ENCODE measurements around the gene MAP3K8. TPM values are rescaled to one million over a fixed set of nuclear protein-coding genes. Genes with fewer than 3 reads are reported as not detected.

MAP3K8 gene
- polyA plus RNA-seq, 3 donors: 54.5 to 206 (median 59.2) TPM

- H2AFZ ChIP-seq (ENCODE audit: insufficient read depth, low read depth, low read length, poor library complexity, severe bottlenecking): no peak overlapping the region
- no peak overlapping the region for H3K27ac ChIP-seq (ENCODE audit: low read depth in 1 of 2, low read length in 2 of 2)
- no peak for DNase-seq
- H3K4me2 ChIP-seq (replicated peaks; ENCODE audit: extremely low read depth, low read length, poor library complexity, severe bottlenecking): no peak overlapping the region
- H3K4me3 Mint-ChIP-seq: no peak overlapping the region
- peaks cover 67 to 68% of the 10 kb centered on the region in 2 donors for H3K4me1 ChIP-seq (ENCODE audit: control insufficient read depth in 1 of 2, insufficient read depth in 2 of 2, low read length in 2 of 2)
- no peaks in the 10 kb centered on the region for H3K36me3 ChIP-seq (replicated peaks in 1 of 2; ENCODE audit: control insufficient read depth in 1 of 2, insufficient read depth in 2 of 2, low read length in 2 of 2)
- H3K9me3 Mint-ChIP-seq: peaks cover 0 to 2% (median 0%) of the 10 kb centered on the region in 7 donors
- no peak overlapping the region for H3K27ac Mint-ChIP-seq
- H3K9ac ChIP-seq (ENCODE audit: insufficient read depth, low read length, poor library complexity, severe bottlenecking): no peak overlapping the region
- H3K27me3 ChIP-seq (ENCODE audit: control insufficient read depth in 2 of 2, insufficient read depth in 2 of 2, low read length in 2 of 2): no peaks in the 10 kb centered on the region
- 83% methylated on average over 1 of the region's 4 CpGs for WGBS (ENCODE audit: insufficient coverage)
- no peaks in the 10 kb centered on the region for H3K9me3 ChIP-seq (replicated peaks in 1 of 2; ENCODE audit: control insufficient read depth in 1 of 2, insufficient read depth in 1 of 2, low read length in 2 of 2)
- no peaks in the 10 kb centered on the region for H3K36me3 Mint-ChIP-seq
- H3K79me2 ChIP-seq (ENCODE audit: insufficient read depth, low read length): no peaks in the 10 kb centered on the region
- no peak overlapping the region for H3K4me3 ChIP-seq (replicated peaks in 1 of 3; ENCODE audit: low read depth in 2 of 3, low read length in 3 of 3)
- intact Hi-C loops (cut with micrococcal nuclease): no loop called here
- TF ChIP-seq CTCF (IDR thresholded peaks at IDR 0.05): no peak
- H3K27me3 Mint-ChIP-seq (ENCODE audit: low read depth in 3 of 3): peaks cover 0 to 1% (median 0%) of the 10 kb centered on the region in 3 donors
- H3K4me1 Mint-ChIP-seq: peaks cover 56% of the 10 kb centered on the region
- no peaks in the 10 kb centered on the region for H4K20me1 ChIP-seq (ENCODE audit: insufficient read depth, low read length)
Measured at GRCh38 chr10:30425336-30426075, 8.5 kb upstream of the MAP3K8 start.

- Mint-ChIP-seq H3K4me3 (no peak overlapping the region), H3K27me3 (ENCODE audit: low read depth in 3 of 3) (peaks cover 0 to 2% (median 0%) of the 10 kb centered on the region in 3 donors), H3K27ac (peak overlapping the region in 6 of 7 donors; percentile 20 to 81 (median 68)), H3K36me3 (peaks cover 4 to 5% of the 10 kb centered on the region in 2 donors), H3K4me1 (peaks cover 51% of the 10 kb centered on the region), H3K9me3 (no peaks in the 10 kb centered on the region)
- H3K9ac ChIP-seq (ENCODE audit: insufficient read depth, low read length, poor library complexity, severe bottlenecking): no peak overlapping the region
- intact Hi-C loops (cut with micrococcal nuclease): loop anchor here in 1 of 2 donors (5.0 kb wide), 1 partner anchor 97 kb away; no protein-coding TSS in a partner anchor
- no peaks in the 10 kb centered on the region for H3K9me3 ChIP-seq (replicated peaks in 1 of 2; ENCODE audit: control insufficient read depth in 1 of 2, insufficient read depth in 1 of 2, low read length in 2 of 2)
- H3K27me3 ChIP-seq (ENCODE audit: control insufficient read depth in 2 of 2, insufficient read depth in 2 of 2, low read length in 2 of 2): no peaks in the 10 kb centered on the region
- no peak overlapping the region for H2AFZ ChIP-seq (ENCODE audit: insufficient read depth, low read depth, low read length, poor library complexity, severe bottlenecking)
- H3K4me2 ChIP-seq (replicated peaks; ENCODE audit: extremely low read depth, low read length, poor library complexity, severe bottlenecking): peak overlapping the region; percentile 43
- H4K20me1 ChIP-seq (ENCODE audit: insufficient read depth, low read length): peaks cover 14% of the 10 kb centered on the region
- no peaks in the 10 kb centered on the region for H3K36me3 ChIP-seq (replicated peaks in 1 of 2; ENCODE audit: control insufficient read depth in 1 of 2, insufficient read depth in 2 of 2, low read length in 2 of 2)
- TF ChIP-seq CTCF (IDR thresholded peaks at IDR 0.05): no peak
- DNase-seq: peak in 1 of 3 donors; percentile 45
- peaks cover 63 to 66% of the 10 kb centered on the region in 2 donors for H3K4me1 ChIP-seq (ENCODE audit: control insufficient read depth in 1 of 2, insufficient read depth in 2 of 2, low read length in 2 of 2)
- peaks cover 13% of the 10 kb centered on the region for H3K79me2 ChIP-seq (ENCODE audit: insufficient read depth, low read length)
- H3K4me3 ChIP-seq (replicated peaks in 1 of 3; ENCODE audit: low read depth in 2 of 3, low read length in 3 of 3): peak overlapping the region in 1 of 3 experiments; percentile 43
- 75% methylated on average over 7 of the region's 12 CpGs for WGBS (ENCODE audit: insufficient coverage)
- H3K27ac ChIP-seq (ENCODE audit: low read depth in 1 of 2, low read length in 2 of 2): peak overlapping the region in 1 of 2 donors; percentile 52
Measured at GRCh38 chr10:30430544-30431298, 3.3 kb upstream of the MAP3K8 start.

Measured in CD14-positive monocyte (primary cell).